GM19099 (cell line): Measurements from ENCODE around the gene NEK9.

ENCODE experiments used
- POLR2A ChIP-seq: IDR thresholded peaks from 3 replicates; pipeline ENCODE4 v1.6.1; 2011; ENCODE audit warnings: low read depth; ENCODE audit not compliant: insufficient read length; ENCODE audit errors: extremely low read depth

NEK9 gene

DNA sequence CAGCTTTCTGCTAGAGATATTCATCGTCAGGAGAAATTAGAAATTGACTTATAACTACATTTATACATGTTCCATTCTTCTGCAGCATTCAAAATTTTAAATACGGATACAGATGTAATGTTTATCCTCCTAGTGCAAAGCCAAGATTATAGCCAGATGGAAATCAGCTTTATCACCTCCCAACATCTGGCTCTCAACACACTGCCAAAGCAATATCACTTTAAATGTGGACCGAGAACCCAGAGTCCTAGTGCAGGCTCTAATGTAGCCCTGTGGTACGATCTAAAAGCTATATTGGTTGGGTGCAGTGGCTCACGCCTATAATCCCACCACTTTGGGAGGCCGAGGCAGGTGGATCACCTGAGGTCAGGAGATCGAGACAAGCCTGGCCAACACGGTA, 82.1 kb downstream of the NEK9 start:
- TF ChIP-seq POLR2A, result no peak

DNA sequence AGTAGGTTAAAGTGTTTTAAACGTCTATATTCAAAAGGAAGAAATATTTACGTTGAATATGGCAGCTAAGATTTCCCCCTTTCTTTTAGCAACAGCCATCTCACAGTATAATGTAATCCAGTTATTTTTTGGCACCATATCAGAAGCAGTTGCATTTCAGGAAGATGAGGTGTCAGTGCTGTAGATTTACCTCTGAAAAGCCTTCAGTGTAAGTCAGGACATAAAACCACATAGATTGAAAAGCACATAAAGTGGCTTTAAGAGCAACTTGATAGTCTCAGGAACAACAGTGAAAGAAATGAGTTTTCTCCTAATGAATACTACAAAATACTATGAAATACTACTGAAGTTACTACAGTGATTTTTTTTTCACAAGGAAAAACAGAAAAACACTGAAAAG, 82.5 kb downstream of the NEK9 start:
- no peak for TF ChIP-seq POLR2A

DNA sequence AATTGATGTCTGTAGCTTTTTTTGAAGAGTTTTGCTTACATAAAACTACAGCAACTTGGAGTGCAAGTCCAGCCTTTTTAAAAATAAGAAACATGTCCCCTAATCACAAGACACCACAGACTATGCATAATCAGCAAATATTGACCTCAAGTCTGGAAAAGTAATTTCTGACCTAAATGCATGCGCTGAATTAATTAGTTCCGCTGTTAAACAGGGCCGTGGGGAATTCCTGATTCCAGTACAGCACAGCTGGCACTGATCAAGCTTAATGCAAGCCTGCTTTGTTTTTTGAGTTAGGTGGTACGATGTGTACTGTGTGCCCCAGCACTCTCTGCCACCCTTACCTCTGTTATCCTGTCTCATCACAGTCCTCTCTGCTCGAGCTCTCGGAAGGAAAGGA, 84.8 kb downstream of the NEK9 start:
- no peak for TF ChIP-seq POLR2A

DNA sequence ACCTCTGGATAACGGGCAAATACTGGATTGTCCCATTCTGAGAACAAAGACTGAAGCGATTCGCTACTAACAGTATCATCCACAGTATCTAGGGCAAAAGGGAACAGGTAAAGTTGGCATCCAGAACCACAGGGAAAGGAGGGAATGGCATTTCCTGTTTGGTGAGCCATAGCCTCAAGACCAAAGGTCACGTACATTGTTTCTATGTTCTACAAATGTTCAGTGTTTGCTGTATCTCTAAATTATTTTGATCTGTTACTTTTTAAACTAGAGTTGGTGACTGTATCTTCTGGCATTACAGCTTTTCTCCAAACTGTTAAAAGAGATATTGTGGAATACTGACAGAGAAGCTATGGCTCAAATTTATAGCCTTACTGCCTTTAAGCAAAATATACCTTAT, 85.2 kb downstream of the NEK9 start:
- TF ChIP-seq POLR2A, result no peak

DNA sequence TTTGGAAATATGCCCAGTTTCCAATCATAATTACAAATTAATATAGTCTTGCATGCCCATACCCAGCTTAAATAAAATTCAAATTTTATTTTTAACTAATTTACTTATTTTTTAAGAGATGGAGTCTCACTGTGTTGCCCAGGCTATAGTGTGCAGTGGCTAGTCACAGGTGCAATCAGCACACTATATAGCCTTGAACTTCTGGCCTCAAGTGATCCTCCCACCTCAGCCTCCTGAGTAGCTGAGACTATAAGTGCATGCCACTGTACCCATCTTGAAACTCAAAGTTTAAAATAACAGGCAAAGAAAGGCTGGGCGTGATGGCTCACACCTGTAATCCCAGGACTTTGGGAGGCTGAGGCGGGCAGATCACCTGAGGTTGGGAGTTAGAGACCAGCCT, 85.9 kb downstream of the NEK9 start:
- TF ChIP-seq POLR2A, result no peak

DNA sequence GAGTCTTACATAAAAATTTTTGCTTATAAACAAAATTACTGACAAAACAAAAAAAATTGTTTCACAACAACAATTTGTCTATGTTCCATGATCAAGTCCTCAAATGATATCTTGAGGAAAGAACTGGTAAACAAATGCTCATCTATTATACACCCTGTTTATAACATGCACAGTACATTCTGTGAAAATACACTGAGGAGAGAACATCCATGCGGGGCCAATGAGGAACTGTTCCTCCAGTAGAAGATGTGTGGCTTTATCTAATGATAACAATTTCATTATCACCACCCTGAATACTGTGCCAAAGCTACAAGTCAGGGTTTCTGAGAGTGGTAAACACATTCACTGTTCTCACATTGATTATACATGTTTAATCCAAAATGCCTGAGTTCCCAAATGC, 86.3 kb downstream of the NEK9 start:
- TF ChIP-seq POLR2A, result no peak

DNA sequence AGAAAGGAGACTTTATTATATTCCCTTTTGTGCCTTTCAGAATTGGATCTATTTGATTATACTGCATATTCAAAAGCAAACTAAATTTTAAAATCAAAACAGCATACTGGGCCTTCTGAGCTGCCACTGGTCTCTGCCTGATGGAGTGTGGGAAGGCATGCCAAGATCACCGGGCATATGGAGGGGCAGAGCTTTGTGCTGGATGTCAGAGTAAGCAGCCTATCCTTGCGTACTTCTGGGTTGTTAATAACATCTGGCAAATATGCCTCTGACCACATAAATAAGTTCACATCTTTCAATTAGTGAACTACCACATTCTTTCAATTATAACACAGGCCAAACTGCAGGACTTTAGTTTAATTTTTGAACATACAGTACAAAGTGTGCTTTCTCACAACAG, 93.9 kb downstream of the NEK9 start:
- TF ChIP-seq POLR2A, result no peak

DNA sequence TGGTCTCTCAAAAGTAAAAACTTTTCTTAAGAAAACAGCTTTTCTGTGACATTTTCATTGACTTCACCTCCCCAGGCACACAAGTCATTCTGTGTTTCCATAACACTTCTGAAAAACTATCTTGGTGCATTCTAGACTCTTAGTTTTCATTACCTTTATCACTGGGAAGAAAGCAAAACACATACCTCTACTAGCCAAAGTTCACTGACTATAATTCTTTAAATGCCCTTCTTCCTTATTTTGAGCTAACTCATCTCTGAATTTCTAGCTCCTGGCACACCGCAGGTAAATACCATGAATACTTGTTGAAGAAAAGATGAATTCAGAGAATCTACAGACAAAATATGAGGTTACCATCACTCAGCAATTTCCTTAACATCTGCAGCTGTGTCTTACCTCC, 96.7 kb downstream of the NEK9 start:
- no peak for TF ChIP-seq POLR2A
